SK-N-SH treated with all-trans-retinoic acid at 6 μM for 48 hours (cell line): ENCODE measurements around the gene SLC29A3.

Source experiments
- ARNTL ChIP-seq: fragments of 450-650 bp; formaldehyde crosslinking; IDR thresholded peaks from 2 replicates; pipeline ENCODE4 v1.5.0; 2020; ENCODE audit warnings: low read depth, mild to moderate bottlenecking, moderate library complexity, borderline replicate concordance
- BACH2 ChIP-seq: fragments of 250-450 bp; sonication (Bioruptor Pico); IDR thresholded peaks from 2 replicates; pipeline ENCODE4 v1.9.0; 2021; ENCODE audit warnings: mild to moderate bottlenecking, borderline replicate concordance
- CREB5 ChIP-seq: fragments of 250-450 bp; sonication (Bioruptor Pico); IDR thresholded peaks from 2 replicates; pipeline ENCODE4 v1.5.1; 2020; ENCODE audit warnings: low read depth, mild to moderate bottlenecking, moderate library complexity
- CSDC2 ChIP-seq: fragments of 250-450 bp; sonication (Bioruptor Pico); IDR thresholded peaks from 2 replicates; pipeline ENCODE4 v1.5.0; 2020; ENCODE audit warnings: mild to moderate bottlenecking, moderate library complexity
- GLIS3 ChIP-seq: fragments of 250-450 bp; sonication (Bioruptor Pico); IDR thresholded peaks from 2 replicates; pipeline ENCODE4 v1.5.0; 2020; ENCODE audit warnings: mild to moderate bottlenecking, moderate library complexity
- PATZ1 ChIP-seq: fragments of 250-450 bp; sonication (Bioruptor Pico); IDR thresholded peaks from 2 replicates; pipeline ENCODE4 v1.8.0; 2020; ENCODE audit warnings: mild to moderate bottlenecking, moderate library complexity, borderline replicate concordance
- RARB ChIP-seq: fragments of 250-450 bp; sonication (Bioruptor Pico); IDR thresholded peaks from 2 replicates; pipeline ENCODE4 v1.8.0; 2021; ENCODE audit warnings: mild to moderate bottlenecking, moderate library complexity
- SNAI2 ChIP-seq: fragments of 250-450 bp; sonication (Bioruptor Pico); IDR thresholded peaks from 2 replicates; pipeline ENCODE4 v1.5.0; 2020; ENCODE audit warnings: mild to moderate bottlenecking, moderate library complexity
- TCF4 ChIP-seq: fragments of 250-450 bp; sonication (Bioruptor Pico); IDR thresholded peaks from 2 replicates; pipeline ENCODE4 v1.8.0; 2021; ENCODE audit warnings: mild to moderate bottlenecking, moderate library complexity, borderline replicate concordance
- TOX ChIP-seq: fragments of 250-450 bp; sonication (Bioruptor Pico); IDR thresholded peaks from 2 replicates; pipeline ENCODE4 v1.8.0; 2021; ENCODE audit warnings: mild to moderate bottlenecking, moderate library complexity, borderline replicate concordance
- ZFP3 ChIP-seq: fragments of 250-450 bp; sonication (Bioruptor Pico); IDR thresholded peaks from 2 replicates; pipeline ENCODE4 v1.5.0; 2020; ENCODE audit warnings: mild to moderate bottlenecking, moderate library complexity
- ZFP30 ChIP-seq: fragments of 450-650 bp; formaldehyde crosslinking; IDR thresholded peaks from 2 replicates; pipeline ENCODE4 v1.5.0; 2022; ENCODE audit warnings: mild to moderate bottlenecking, moderate library complexity
- ZNF565 ChIP-seq: fragments of 450-650 bp; formaldehyde crosslinking; conservative IDR thresholded peaks from 2 replicates; pipeline ENCODE4 v1.5.0; 2020; ENCODE audit warnings: low read depth, mild to moderate bottlenecking, moderate library complexity
- ZNF8 ChIP-seq: fragments of 450-650 bp; formaldehyde crosslinking; IDR thresholded peaks from 2 replicates; pipeline ENCODE4 v1.5.0; 2020; ENCODE audit warnings: mild to moderate bottlenecking, moderate library complexity

DNA sequence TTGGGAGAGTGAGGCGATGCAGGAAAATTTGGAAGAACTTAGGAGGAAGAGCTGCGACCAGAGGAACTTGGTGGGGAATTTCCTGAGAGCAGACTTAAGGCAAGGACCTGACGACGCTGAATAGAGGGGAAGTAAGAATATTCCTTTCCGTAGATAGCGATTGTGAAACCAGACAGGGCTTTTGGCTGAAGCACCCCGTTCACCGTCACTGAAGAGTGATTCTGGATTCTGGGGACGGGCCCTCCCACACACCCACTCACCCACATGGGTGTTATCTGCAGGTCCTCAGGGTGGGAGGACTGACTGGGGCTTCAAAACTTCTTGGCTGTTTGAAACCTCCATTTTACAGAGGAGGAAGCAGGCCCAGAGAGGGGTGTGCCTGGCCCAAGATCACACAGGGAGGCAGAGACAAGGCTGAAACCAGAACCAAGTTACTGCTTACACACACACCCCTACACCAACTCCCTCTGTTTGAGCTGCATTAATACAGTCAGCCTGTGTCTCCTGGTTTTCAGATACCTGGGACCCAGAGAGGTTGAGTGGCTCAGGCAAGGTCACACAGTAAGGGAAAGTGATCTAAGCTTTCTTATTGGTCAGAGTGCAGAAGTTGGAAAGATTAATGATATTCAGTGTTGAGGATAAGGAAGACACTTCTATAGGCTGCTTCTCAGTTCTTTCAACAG is 40.4 kb downstream of the SLC29A3 start:
- TF ChIP-seq RARB (CRISPR knock-in tag) (no peak), GLIS3 (CRISPR knock-in tag) (no peak), ZFP3 (no peak), CSDC2 (CRISPR knock-in tag) (no peak), CREB5 (no peak), BACH2 (CRISPR knock-in tag) (no peak), PATZ1 (CRISPR knock-in tag) (no peak), ARNTL (no peak), ZNF8 (CRISPR knock-in tag) (no peak), SNAI2 (CRISPR knock-in tag) (no peak), ZFP30 (CRISPR knock-in tag) (no peak), TCF4 (no peak), ZNF565 (CRISPR knock-in tag) (no peak), TOX (CRISPR knock-in tag) (no peak)
